ACC112 (cell line): Measurements from ENCODE around the gene MNX1.

ENCODE experiments used
- H2AFZ ChIP-seq: fragments of 200-600 bp; sonication (generic); one replicate; pipeline ENCODE4 v1.6.0; 2017; ENCODE audit warnings: antibody characterized with exemption, low read length; ENCODE audit not compliant: unreplicated experiment
- H3K27ac ChIP-seq: fragments of 200-600 bp; sonication (generic); 2 replicates; pipeline ENCODE4 v1.5.1; 2014; ENCODE audit warnings: low read depth, mild to moderate bottlenecking, antibody characterized with exemption, low read length, moderate library complexity
- H3K27me3 ChIP-seq: fragments of 200-600 bp; sonication (generic); 2 replicates; pipeline ENCODE4 v1.6.1; 2014; ENCODE audit warnings: mild to moderate bottlenecking, antibody characterized with exemption, low read length, moderate library complexity, mixed read lengths; ENCODE audit not compliant: insufficient read depth
- H3K36me3 ChIP-seq: fragments of 200-600 bp; sonication (generic); 2 replicates; pipeline ENCODE4 v1.6.1; 2016; ENCODE audit warnings: mild to moderate bottlenecking, antibody characterized with exemption, low read length, moderate library complexity, mixed read lengths; ENCODE audit not compliant: insufficient read depth
- H3K4me1 ChIP-seq: fragments of 200-600 bp; sonication (generic); one replicate; pipeline ENCODE4 v1.6.1; 2016; ENCODE audit warnings: low read length, mixed read lengths; ENCODE audit not compliant: insufficient read depth, unreplicated experiment, control insufficient read depth
- H3K4me3 ChIP-seq: fragments of 200-600 bp; sonication (generic); 2 replicates; pipeline ENCODE4 v1.5.1; 2014; ENCODE audit warnings: mild to moderate bottlenecking, low read depth, low read length
- H3K79me2 ChIP-seq: fragments of 200-600 bp; sonication (generic); one replicate; pipeline ENCODE4 v1.6.0; 2016; ENCODE audit warnings: low read length; ENCODE audit not compliant: control insufficient read depth, unreplicated experiment, insufficient read depth

Gene MNX1

DNA sequence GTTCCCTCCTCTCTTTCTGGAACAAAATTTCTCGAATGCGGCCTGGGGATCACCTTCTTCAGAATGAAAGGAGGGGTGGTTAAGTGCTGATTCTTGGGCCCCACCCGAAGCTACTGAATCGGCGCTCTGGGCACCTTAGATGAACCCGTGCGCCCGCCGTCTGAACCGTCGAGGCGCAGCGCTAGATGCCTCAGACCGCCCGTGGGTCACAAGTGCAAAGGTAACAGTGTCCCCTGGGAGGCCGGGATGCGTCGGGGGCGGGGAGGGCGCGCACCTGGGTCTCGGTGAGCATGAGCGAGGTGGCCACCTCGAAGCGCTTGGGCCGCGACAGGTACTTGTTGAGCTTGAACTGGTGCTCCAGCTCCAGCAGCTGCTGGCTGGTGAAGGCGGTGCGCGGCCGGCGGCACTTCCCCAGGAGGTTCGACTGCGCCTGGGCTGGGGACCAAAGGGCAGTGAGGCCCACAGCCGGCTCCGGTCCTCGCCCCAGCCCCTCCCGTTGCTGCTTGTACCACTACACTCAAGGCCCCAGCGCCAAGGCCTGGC lies 4.2 kb downstream of the MNX1 start:
- Histone ChIP-seq H3K27ac (no peak overlapping the region), H3K27me3 (peaks cover 96% of the 10 kb centered on the region), H3K79me2 (no peaks in the 10 kb centered on the region), H3K36me3 (no peaks in the 10 kb centered on the region), H3K4me1 (no peaks in the 10 kb centered on the region), H2AFZ (no peak overlapping the region), H3K4me3 (no peak overlapping the region)

DNA sequence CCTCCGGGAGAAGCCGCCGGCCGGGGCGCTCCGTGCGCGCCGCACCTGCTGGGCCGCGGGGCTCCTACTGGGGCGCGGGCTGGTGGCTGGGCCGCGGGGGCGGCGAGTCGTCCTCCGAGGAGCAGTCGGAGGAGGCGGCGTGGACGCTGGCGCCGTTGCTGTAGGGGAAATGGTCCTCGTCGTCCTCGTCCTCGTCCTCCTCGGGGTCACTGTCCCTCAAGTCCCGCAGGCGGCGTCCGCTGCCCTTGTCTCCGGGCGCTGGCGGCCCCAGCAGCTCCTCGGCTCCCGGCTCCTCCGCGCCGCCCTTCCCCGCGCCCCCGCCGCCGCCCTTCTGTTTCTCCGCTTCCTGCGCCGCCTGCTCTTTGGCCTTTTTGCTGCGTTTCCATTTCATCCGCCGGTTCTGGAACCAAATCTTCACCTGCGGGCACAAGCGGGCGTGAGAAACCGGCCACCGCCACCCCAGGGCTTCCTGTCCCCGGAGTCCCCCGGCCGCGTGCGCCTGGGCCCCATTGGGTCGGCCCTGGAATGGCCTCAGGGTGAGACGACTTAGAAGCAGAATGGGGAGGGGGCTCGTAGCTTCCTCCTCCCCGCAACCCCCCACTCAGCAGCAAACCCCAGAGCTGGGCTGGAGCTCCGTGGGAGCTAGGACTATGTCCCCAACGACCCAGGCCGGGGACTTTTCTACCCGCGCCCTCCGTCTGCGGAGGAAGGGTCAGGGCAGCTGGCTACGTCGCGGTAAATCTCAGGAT lies 4.8 kb downstream of the MNX1 start:
- no peak overlapping the region for H3K27ac ChIP-seq
- no peaks in the 10 kb centered on the region for H3K36me3 ChIP-seq
- H3K4me1 ChIP-seq, result no peaks in the 10 kb centered on the region
- H3K79me2 ChIP-seq, result no peaks in the 10 kb centered on the region
- H3K27me3 ChIP-seq, result peaks cover 96% of the 10 kb centered on the region
- no peak overlapping the region for H2AFZ ChIP-seq
- no peak overlapping the region for H3K4me3 ChIP-seq

DNA sequence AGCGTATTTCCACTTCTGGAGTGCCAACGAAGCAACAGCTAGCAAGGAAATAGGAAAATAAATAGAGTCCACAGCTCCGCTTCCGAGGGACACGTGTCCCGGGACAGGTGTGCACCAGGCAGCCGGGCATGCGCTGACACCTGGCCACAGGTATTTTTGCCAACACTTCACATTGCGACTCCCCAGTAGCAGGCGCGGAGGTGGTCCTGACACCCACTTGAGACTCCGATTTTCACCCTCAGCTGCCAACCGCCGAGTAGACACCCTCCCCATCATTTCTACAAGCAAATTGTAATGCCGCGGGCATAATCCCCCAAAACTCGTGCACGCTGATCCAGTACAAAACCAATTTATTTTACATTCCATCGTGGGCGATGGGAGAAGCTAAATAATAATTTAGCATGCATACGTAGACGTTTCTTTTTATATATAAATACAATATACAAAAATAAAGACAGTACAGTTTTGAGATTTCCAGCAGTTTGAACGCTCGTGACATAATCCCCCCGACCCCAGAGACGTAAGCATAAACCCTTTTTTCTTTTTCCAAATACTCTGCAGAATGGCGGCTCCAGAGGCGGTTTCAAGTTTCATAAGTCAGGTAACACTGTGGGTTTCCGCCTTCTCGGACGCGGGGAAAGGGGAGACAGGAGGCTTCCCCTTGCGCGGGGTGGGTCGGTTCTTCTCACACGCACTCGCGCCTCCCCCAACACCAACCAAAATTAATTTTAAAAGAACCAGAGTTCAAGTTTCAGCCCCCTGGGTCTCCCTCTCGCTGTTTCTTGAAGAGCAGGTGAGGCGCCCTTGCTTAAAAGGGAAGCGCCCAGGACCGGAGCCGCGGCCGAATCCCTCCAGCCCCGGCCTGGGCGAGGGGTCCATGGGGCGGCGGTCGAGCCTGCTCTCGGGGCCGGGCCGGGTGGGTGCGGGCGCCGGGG lies 5.7 kb downstream of the MNX1 start:
- Histone ChIP-seq H3K4me1 (no peaks in the 10 kb centered on the region), H3K27ac (no peak overlapping the region), H3K4me3 (peak overlapping the region; percentile 61), H3K27me3 (peaks cover 98% of the 10 kb centered on the region), H2AFZ (no peak overlapping the region), H3K79me2 (no peaks in the 10 kb centered on the region), H3K36me3 (no peaks in the 10 kb centered on the region)

DNA sequence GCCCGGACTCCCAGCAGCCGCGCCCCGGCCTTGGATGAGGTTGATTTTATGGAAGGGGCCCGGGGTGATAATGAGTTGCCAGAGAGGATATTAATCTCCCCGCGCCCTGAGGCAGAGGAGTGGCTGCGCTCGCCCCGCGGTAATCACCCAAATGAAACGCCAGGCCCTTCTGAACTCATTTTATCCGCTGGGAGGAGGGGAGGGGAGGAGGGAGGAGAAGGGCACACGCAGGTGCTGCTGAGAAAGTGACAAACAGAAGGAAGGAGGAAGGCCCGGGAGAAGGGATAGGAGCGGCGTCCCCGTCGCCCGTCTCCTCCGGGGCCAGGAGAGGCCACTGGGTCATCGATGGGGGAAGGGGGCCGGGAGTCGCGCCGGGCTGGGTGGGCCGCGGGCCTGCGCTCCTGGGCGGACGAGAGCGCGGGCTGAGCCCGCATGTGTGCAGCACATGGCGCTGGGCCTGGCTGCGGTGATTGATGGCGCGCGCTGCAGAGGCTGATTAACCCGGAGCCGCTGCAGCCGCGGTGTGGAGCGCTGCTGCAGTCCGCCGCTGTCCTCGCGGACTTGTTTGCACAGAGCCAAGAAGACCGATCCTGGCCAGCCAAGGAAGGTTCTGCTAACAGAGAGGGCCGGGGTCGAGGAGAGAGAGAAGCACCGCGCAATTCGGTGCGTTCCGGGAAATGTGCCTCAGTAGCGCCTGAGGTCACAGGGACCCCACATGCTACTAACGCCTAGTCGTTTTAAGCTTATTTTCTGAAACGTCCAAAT lies 6.5 kb downstream of the MNX1 start:
- peaks cover 100% of the 10 kb centered on the region for H3K27me3 ChIP-seq
- no peaks in the 10 kb centered on the region for H3K4me1 ChIP-seq
- H3K36me3 ChIP-seq, result no peaks in the 10 kb centered on the region
- H2AFZ ChIP-seq, result no peak overlapping the region
- peak overlapping the region; percentile 61 for H3K4me3 ChIP-seq
- H3K79me2 ChIP-seq, result no peaks in the 10 kb centered on the region
- no peak overlapping the region for H3K27ac ChIP-seq

DNA sequence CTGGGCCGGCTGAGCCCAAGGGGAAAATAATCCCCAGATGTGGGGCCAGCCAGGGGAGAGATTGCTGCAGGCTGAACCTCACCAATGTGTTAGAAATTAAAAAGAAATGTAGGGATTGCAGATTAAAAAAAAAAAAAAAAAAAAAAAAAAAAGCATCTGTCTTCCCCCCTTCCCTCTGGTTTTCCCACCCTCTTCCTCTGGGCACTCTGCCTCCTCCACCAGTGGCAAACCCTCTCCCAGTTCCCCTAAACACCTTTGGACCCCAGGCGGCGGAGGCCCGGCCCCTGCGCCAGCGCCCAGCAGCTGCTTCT lies 7.1 kb downstream of the MNX1 start:
- H3K27me3 ChIP-seq, result peaks cover 100% of the 10 kb centered on the region
- H3K4me1 ChIP-seq, result no peaks in the 10 kb centered on the region
- H3K36me3 ChIP-seq, result no peaks in the 10 kb centered on the region
- H3K4me3 ChIP-seq, result no peak overlapping the region
- no peak overlapping the region for H2AFZ ChIP-seq
- no peak overlapping the region for H3K27ac ChIP-seq
- H3K79me2 ChIP-seq, result no peaks in the 10 kb centered on the region

DNA sequence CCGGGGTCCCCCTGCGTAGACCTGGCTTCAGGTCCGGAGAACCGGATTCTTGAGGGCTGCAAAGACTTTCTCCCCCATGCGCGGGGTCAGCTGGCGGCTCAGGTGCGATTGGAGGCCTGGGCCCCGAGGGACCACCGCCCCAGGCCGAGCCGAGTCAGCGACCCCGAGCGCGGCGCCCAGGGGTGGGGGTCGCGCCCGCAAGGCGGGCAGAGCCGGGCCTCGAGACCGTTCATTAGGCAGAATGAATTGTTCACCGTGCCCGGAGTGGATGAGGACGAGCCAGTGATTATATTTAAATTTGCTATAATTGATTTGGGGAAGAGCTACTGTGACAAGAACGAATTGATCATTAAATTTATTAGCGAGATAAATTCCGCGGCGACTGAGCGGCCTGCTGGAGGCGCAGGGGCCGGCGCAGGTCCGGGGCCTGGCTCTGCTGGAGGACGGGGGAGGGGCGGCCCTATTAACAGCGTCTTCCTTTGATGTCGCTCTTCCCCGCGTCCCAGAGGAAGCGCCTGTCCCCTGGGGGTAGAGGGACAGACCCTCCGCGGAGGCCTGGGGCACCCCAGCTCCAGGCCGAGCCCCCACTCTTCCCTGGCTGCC lies 7.5 kb downstream of the MNX1 start:
- no peak overlapping the region for H2AFZ ChIP-seq
- H3K4me1 ChIP-seq, result no peaks in the 10 kb centered on the region
- H3K4me3 ChIP-seq, result no peak overlapping the region
- H3K27me3 ChIP-seq, result peaks cover 100% of the 10 kb centered on the region
- no peak overlapping the region for H3K27ac ChIP-seq
- H3K36me3 ChIP-seq, result no peaks in the 10 kb centered on the region
- no peaks in the 10 kb centered on the region for H3K79me2 ChIP-seq

DNA sequence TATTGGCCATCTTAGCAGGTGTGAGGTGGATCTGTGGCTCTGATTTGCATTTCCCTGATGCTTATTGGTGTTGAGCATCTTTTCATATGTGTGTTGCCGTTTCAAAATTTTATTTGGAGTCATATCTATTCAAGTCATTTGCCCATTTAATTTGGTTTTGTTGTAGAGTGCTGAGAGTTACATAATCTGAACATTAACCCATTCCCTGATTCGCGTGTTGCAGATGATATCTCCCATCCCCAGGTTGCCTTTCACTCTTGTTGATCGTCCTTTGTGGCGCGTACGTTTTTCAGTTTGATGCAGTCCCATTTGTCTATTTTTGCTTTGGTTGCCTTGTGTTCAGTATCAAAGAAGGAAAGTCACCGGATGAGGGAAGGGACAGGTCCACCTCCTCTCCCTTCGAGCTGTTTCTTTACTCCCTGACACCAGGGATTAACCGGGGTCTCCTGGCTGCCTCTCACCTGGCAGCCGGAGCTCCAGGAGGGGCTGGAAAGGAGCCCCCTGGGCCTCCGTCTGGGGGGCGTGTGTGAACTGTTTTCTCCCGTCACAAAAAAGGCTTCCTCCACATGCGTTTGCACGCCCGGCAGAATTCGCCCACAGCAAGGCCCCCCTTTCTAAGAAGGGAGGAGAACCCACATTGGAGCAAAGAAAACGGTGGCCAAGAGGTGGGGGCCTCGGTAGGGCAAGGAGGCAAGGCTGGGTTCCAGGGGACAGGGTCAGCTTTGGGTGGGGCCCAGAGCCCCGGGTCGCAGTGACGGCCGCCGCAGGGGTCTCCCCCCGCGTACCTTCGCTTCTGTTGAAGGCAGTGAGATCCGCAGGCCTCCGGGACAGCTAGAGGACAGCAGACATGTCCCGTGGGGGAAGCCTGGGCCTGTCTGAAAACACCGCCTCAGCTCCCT lies 8.3 kb downstream of the MNX1 start:
- H3K27ac ChIP-seq, result no peak overlapping the region
- H2AFZ ChIP-seq, result no peak overlapping the region
- no peaks in the 10 kb centered on the region for H3K36me3 ChIP-seq
- no peaks in the 10 kb centered on the region for H3K4me1 ChIP-seq
- H3K79me2 ChIP-seq, result no peaks in the 10 kb centered on the region
- H3K4me3 ChIP-seq, result no peak overlapping the region
- peaks cover 99% of the 10 kb centered on the region for H3K27me3 ChIP-seq

DNA sequence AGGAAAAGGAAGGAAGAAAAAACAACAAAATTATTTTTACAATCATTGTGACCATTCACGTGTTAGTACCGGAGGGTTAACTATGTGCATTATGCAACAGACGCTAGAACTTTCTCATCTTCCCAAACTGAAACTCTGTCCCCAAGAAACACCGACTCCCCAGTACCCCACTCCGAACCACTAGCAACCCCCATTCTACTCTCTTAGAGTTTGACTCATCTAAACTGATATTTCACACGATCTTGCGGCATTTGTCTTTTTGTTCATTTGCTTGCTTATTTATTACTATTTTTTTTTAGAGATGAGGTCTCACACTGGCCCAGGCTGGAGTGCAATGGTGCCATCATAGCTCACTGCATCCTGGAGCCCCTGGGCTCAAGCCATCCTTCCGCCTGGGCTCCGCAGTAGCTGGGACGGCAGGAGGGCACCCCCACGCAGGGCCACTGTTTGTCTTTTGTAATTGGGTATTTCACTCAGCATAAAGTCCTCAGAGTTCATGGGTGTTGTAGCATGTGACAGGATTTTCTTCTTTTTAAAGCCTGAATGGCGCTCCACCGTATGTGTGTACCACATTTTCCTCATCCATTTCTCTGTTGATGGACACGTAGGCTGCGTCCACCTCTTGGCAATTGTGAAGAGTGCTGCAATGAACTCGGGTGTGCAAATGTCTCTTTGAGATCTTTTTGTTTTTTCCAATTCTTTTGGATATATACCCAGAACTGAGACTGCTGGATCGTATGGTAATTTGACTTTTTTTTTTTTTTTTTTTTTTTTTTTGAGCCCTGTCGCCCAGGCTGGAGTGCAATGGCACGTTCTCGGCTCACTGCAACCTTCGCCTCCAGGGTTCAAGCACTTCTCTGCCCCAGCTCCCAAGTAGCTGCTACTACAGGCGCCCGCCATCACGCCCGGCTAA lies 9.5 kb downstream of the MNX1 start:
- Histone ChIP-seq H3K79me2 (no peaks in the 10 kb centered on the region), H3K27ac (no peak overlapping the region), H3K4me3 (peak overlapping the region; percentile 75), H3K4me1 (no peaks in the 10 kb centered on the region), H3K27me3 (peaks cover 99% of the 10 kb centered on the region), H3K36me3 (no peaks in the 10 kb centered on the region), H2AFZ (no peak overlapping the region)
